NK-92 treated with Interleukin-12 subunit alpha and Interleukin-12 subunit beta, amount 100 ng/mL, for 24 hours (cell line): ENCODE results near the gene LRAT.
A peak's percentile ranks its signal among the peaks of the same experiment; 100 is the strongest.
"Not testable (repeated sequence)": the region's sequence is repeated elsewhere in the genome, so short reads cannot be mapped to it uniquely, and the experiment has no call there.

Source experiments
- DNase-seq: peaks from one replicate; lab custom pipeline; 2025; lab: John Stamatoyannopoulos, UW

LRAT gene

GRCh38 chr4:154743683-154744340, at the start of gene LRAT:
Gene LRAT (plus strand): TSS chr4:154744000. CDS start chr4:154744327, 327 bp downstream.
- no peak for DNase-seq

GRCh38 chr4:154707877-154708276, 35.9 kb upstream of the LRAT start:
- no peak for DNase-seq

- no peak for DNase-seq
Measured at GRCh38 chr4:154709550-154709949, 34.2 kb upstream of the LRAT start.

GRCh38 chr4:154711522-154711921, 32.3 kb upstream of the LRAT start:
- no peak for DNase-seq

- DNase-seq = no peak
Measured at GRCh38 chr4:154714339-154715040, 29.3 kb upstream of the LRAT start.

GRCh38 chr4:154719087-154719486, 24.7 kb upstream of the LRAT start:
- no peak for DNase-seq

GRCh38 chr4:154720123-154720522, 23.7 kb upstream of the LRAT start:
- peak; percentile 3 for DNase-seq

GRCh38 chr4:154720618-154721267, 23.1 kb upstream of the LRAT start:
- DNase-seq = peak; percentile 5

GRCh38 chr4:154722262-154722661, 21.5 kb upstream of the LRAT start:
- DNase-seq = no peak

- DNase-seq = not testable (repeated sequence)
Measured at GRCh38 chr4:154723601-154724000, 20.2 kb upstream of the LRAT start.

GRCh38 chr4:154727540-154727939, 16.3 kb upstream of the LRAT start:
- no peak for DNase-seq

- no peak for DNase-seq
Measured at GRCh38 chr4:154731756-154732155, 12.0 kb upstream of the LRAT start.

GRCh38 chr4:154732669-154733068, 11.1 kb upstream of the LRAT start:
- DNase-seq = no peak

GRCh38 chr4:154736770-154737169, 7.0 kb upstream of the LRAT start:
- no peak for DNase-seq

GRCh38 chr4:154738426-154738825, 5.4 kb upstream of the LRAT start:
- no peak for DNase-seq

GRCh38 chr4:154739111-154739510, 4.7 kb upstream of the LRAT start:
- DNase-seq = no peak

- no peak for DNase-seq
Measured at GRCh38 chr4:154740462-154740861, 3.3 kb upstream of the LRAT start.

GRCh38 chr4:154741131-154741665, 2.6 kb upstream of the LRAT start:
- no peak for DNase-seq

- DNase-seq = no peak
Measured at GRCh38 chr4:154741922-154742850, 1.6 kb upstream of the LRAT start.

- no peak for DNase-seq
Measured at GRCh38 chr4:154744341-154744926, 634 bp downstream of the LRAT start.

GRCh38 chr4:154757713-154758112, 13.9 kb downstream of the LRAT start:
- DNase-seq = no peak
